Measurements from ENCODE around the gene HNRNPH2.

HNRNPH2 gene, protein sequence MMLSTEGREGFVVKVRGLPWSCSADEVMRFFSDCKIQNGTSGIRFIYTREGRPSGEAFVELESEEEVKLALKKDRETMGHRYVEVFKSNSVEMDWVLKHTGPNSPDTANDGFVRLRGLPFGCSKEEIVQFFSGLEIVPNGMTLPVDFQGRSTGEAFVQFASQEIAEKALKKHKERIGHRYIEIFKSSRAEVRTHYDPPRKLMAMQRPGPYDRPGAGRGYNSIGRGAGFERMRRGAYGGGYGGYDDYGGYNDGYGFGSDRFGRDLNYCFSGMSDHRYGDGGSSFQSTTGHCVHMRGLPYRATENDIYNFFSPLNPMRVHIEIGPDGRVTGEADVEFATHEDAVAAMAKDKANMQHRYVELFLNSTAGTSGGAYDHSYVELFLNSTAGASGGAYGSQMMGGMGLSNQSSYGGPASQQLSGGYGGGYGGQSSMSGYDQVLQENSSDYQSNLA

DNA sequence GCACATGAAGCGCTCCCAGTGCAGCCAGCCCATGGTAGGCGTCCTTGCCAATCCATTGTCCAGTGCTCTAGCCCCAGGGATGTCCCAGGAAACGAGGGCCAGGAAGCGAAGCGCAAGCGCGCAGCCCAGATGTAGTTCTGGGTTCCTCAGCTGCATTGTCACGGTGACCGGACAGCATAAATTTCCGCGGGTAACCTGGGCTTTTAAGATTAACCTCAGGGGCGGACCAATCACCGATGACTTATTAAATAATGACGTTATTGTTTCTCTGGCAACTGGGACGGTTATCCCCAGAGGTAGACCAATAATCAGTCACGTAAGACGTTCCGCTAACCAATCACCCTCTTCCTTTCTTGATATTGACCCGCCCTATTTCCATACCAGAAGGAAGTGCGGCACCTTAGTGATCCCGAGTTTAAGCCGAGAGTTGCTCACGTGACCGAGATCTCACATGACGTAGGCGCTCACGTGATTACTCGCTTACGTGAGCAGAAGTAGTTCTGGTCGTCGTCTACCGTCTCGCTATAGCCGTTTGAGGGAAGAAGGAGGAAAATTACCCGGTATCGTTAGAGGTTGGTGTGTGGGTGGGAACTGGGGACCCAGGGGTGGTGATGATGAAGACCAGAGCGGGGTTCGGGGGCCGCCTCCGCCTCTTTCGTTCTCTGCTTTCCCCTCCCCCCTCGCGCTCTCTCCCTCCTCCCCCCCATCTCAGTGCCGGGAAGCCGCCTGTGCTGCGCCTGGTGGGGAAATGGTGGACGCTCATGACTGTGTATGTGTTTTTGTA, at the start of gene HNRNPH2, which contains the start of gene GLA:
Gene HNRNPH2 (plus strand): TSS at position 475 of the 784 bp plus-strand sequence. CDS start 3,767 bp downstream, outside the sequence.
Gene GLA (minus strand): TSS at position 178 of the 784 bp plus-strand sequence. CDS start 22 bp downstream, at position 156.
- peak; percentile 96 for DNase-seq

- no peak for DNase-seq
Observed at GRCh38 chrX:101359966-101360365, 48.1 kb upstream of the HNRNPH2 start.

- DNase-seq: no peak
Observed at GRCh38 chrX:101360390-101360789, 47.6 kb upstream of the HNRNPH2 start.

- no peak for DNase-seq
Observed at GRCh38 chrX:101362116-101362515, 45.9 kb upstream of the HNRNPH2 start.

DNA sequence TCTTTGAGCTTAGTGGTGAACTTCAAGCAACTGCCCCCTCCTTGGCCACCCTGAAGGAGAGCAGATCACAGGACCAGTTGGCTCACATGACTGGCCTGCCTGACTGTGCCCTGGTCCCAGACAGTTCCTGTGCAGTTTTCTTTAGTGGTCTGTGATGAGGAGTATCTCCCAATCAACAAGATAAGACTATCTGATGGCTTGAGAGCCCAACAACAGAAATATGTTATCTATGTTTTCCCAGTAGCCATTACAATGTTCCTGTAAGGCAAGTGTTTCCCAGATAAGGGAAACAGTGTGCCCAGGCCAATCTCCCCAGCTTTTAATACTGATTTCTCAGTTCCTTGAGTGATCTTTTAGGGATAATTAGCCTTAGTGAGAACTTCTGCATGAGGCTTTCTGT, 45.3 kb upstream of the HNRNPH2 start:
- no peak for DNase-seq

DNA sequence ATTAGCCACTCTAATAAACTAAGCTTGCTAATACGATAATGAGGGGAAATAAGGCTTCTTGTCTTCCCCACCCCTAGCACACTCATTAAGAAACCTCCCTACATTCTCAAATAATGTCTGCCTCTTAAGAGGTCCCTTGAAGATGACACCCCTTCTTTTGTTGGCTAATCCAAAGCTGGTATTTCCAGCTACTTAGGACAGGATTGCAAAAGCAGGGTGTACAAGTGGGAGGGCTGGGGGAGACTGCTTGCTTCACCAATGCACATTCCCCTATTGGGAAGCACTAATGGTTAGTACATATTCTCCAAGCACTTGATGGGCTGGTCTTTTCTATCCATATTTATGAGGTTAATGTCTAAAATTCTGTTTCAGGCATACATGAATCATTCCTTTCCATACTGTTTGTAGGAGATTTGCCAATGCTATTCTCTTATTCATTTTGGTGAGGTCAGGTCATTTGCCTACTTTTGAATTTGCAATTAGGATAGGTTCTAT, 42.7 kb upstream of the HNRNPH2 start:
- DNase-seq: no peak

DNA sequence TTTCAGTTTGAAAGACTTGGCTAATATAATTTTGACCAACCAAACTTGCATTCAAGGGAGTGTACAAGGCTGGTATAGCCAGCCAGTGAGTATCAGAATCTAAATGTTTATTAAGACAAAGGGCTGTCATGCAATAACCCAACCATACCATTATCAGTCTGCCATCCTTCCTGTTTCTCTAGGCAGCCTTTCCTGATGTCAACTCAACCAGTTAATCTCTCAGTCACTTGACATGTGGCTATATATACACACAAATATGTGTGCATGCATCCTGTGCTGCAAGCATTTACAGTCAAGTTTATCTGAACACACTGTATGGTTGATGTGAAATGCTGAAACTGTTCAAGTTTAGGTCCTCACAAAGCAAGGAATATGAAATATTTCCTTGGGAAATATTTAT, 39.2 kb upstream of the HNRNPH2 start:
- no peak for DNase-seq

GRCh38 chrX:101369687-101370086, 38.3 kb upstream of the HNRNPH2 start:
- DNase-seq: no peak

DNA sequence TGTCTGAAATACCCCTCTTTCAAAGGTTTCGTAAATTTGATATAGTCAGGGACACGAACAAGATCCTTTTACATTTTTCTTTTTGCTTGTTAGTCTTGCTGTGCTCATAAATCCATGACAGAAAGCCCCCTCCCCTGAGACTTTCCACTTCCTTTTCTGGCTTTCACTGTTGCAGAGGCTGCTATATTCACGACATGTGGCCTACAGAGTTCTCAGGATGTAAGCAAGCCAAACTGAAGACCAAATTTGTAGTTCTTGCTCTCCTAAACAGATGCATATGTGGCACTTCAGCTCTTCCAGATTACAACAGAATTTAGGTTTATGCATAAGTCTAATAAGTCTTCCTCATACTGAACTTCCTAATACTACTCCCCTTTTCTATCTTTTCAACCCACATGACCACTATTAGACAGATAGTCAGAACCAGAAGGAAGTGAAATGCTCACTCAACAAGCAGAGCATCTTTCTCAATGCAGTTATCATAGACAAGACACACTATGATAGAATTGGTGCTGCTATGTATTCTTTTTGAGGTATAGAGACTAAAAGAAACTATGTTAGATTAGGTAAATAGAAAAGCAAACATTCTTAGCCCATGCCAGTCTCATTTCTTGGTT, 37.0 kb upstream of the HNRNPH2 start:
- DNase-seq: no peak

- no peak for DNase-seq
Observed at GRCh38 chrX:101377547-101377946, 30.5 kb upstream of the HNRNPH2 start.

DNA sequence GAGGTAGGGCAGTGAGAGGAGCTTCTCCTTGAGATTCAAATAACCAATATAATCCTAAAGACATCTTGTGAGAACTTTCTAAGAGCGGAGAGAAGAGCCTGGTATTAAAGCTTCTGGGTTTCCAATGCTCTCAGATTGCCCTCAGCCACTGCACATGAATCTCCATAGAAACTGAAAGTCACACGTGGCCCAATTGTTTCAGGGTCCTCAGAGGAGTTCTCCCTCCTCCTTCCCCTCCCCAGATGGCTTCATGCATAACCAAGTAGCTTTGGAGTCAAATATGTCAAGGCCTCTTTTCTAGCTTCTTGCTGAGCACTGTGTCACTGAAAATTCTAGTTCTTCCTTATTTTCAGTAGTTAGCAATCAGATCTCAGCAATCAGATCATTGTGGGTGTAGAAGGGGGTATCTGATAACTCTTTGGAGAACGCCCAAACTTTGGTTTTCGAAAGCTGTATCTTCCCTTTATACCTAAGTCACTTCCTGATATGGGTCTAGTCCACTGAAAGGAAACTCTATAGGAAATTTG, 24.3 kb upstream of the HNRNPH2 start:
- no peak for DNase-seq

DNA sequence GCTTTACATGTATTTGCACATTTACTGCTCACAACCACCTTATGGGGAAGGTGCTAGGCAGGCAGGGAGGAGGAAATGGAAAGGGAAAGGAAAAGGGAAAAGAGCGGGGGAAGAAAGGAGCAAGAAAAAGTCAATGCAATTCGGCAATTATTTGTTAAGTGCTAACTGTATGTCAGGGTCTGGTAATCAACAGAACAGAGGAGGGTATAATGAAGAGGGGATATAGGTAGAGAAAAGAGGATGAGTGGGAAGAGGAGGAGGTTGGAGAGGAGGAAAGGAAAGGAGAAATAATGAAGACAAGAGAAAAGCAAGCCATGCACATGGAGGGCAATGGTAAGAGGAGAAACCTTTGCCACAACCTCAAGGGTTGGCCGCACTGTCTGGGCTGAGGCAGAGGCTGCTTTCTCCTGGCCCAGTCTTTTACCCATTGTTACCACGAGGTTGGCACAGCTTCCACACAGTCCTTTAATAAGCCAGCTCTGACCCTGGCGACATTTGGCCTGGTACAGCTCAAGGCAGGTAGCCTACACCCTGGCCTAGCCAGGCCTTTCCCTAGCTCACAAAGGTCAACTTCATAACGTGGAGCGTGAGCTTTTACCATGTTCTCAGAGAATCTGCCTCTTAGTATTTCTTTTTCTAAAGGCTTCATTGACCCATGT, 22.9 kb upstream of the HNRNPH2 start:
- no peak for DNase-seq

- no peak for DNase-seq
Observed at GRCh38 chrX:101385795-101386541, 22.1 kb upstream of the HNRNPH2 start, which contains the start of gene BTK. Gene BTK, minus strand, starts transcription at chrX:101386191. Its CDS starts 10,907 bp downstream, at chrX:101375284.

DNA sequence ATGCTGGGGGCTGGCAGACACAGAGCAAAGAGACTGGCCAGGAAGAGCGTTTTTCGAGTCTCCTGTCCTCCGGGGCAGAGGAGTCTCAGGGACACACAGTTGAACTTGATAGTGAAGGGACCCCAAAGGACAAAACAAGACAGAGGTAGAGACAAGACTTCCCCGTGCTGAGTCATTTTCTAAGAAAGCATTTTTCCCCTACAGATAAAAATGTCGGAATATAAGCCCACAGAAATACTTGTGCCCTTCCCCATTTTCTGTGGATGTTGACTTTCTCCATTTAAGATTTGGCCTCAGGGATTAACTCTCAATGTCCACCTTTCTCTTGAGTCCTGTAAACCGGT, 21.5 kb upstream of the HNRNPH2 start:
- DNase-seq: no peak

DNA sequence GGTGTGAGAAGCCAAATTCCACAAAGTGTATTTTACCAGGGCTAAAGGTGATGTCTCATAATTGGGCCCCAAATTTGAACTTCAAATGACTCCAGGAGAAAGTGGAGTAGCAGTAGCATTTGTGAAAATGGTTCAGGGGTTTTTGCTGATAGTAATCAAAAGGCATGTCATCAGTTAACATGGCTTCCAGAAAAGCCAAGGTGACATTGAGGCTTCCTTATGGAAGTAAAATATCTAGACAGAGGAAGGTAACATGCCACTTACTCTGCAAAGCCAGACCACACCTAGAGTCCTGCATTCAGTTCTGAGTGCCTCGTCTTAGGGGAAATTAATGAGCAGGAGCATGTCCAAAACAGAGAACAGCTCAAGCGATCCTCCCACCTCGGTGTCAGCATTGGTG, 19.4 kb upstream of the HNRNPH2 start:
- no peak for DNase-seq

GRCh38 chrX:101390664-101391525, 17.1 kb upstream of the HNRNPH2 start, which contains the start of gene RPL36A:
Gene RPL36A, plus strand, starts transcription at chrX:101391011. Its CDS starts 33 bp downstream, at chrX:101391044.
- DNase-seq: peak; percentile 87

DNA sequence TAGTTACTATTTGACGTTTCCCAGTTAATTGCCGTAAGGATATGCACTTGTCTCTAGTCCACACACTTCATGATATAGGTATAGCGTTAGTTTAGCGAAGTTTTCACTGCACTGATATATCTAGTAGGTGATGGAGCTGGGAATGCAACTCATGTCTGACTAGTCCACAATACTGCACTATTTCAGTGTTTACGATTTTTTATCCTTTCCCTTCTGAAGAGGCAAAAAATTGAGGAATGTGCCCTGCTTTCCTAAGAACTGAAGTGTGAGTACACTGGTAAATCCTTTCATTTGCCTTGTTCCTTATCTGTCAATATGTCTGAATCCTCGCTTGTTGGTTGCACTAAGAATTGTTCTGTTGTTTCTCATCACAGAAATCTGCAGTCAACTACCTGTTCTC, 16.2 kb upstream of the HNRNPH2 start:
- DNase-seq: no peak

- DNase-seq: no peak
Observed at GRCh38 chrX:101393530-101394305, 14.3 kb upstream of the HNRNPH2 start.

DNA sequence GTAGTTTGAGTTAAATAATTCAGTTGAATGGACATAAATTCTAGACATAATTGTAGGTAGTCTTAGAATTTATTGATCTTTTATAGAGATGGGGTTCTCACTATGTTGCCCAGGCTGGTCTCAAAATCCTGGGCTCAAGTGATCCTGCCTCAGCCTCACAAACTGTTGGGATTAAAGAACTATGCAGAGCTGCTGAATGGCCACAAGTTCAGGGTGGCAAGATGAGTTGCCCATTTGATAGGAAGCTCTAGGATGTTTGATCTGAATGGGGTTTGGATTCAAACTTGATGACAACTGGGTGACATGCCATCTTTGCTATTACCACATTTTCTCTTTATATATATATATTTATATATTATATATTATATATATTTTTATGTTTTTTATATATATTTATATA, 13.7 kb upstream of the HNRNPH2 start:
- no peak for DNase-seq

DNA sequence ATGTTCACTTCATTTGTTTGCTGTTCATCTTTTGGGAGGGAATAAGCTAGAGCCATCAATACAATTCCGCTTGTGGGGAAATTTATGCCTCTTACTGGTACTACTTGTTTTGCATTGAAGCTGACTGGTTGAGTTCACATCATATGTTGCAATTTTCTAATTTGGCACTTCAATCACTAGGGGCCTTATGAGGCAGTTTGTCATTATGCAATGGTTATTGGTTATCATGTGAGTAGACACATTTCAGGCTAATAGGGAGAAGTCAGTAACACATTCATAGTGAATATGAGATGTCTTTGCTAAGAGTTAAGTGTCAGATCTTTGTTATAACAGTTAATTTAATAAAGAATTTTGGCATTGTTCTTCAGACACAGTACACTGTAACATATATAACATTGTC, 12.2 kb upstream of the HNRNPH2 start:
- no peak for DNase-seq

Measured in CD4-positive, alpha-beta T cell treated with Interleukin-17A for 1 hour (primary cell).